ENCODE data around the gene NAXD.

DNA sequence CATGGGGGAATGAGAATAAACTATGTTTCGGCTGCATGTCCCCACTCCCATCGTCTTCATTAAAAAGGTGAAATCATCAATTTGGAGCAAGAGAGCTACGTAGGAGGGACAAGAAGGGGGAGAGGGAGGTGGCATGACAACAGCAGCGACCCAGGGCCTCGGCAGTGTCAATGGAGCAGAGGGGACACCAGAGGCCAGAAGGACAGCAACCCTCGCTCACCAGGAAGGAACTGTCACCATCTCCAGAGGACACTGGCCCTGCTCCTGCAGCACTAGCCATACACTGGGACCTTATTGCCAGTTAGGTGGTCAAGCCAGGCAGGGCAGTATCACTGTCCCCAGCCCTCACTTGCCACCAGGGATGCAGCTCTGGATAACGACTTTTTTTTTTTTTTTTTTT is 34.2 kb downstream of the NAXD start:
- TF ChIP-seq, protein P1, sequence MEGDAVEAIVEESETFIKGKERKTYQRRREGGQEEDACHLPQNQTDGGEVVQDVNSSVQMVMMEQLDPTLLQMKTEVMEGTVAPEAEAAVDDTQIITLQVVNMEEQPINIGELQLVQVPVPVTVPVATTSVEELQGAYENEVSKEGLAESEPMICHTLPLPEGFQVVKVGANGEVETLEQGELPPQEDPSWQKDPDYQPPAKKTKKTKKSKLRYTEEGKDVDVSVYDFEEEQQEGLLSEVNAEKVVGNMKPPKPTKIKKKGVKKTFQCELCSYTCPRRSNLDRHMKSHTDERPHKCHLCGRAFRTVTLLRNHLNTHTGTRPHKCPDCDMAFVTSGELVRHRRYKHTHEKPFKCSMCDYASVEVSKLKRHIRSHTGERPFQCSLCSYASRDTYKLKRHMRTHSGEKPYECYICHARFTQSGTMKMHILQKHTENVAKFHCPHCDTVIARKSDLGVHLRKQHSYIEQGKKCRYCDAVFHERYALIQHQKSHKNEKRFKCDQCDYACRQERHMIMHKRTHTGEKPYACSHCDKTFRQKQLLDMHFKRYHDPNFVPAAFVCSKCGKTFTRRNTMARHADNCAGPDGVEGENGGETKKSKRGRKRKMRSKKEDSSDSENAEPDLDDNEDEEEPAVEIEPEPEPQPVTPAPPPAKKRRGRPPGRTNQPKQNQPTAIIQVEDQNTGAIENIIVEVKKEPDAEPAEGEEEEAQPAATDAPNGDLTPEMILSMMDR (IDR thresholded peaks at IDR 0.05 in 2 of 3, conservative IDR thresholded peaks at IDR 0.05 in 1 of 3; ENCODE audit: borderline replicate concordance in 1 of 3, insufficient read depth in 1 of 3, low read depth in 2 of 3, low read length in 2 of 3): no peak
- TF ChIP-seq POLR2AphosphoS5 (IDR thresholded peaks at IDR 0.05; ENCODE audit: low read depth, low read length): no peak
- no peak for TF ChIP-seq EGR1 (IDR thresholded peaks at IDR 0.05; ENCODE audit: low read depth)
- no peak for TF ChIP-seq EZH2 (IDR thresholded peaks at IDR 0.05)
- no peak for TF ChIP-seq RAD21 (IDR thresholded peaks at IDR 0.05; ENCODE audit: low read depth)
- TF ChIP-seq REST (IDR thresholded peaks at IDR 0.05; ENCODE audit: low read depth): no peak

Data from HCT116 (cell line).